ENCODE results near the gene RP9. TPM values are rescaled to one million over a fixed set of nuclear protein-coding genes. Genes with fewer than 3 reads are reported as not detected.
A peak's percentile ranks its signal among the peaks of the same experiment; 100 is the strongest.

Gene RP9
- total and polyA plus RNA-seq, 2 of the 4 experiments (the other 2 are of a cell fraction) = 9.5 to 18.1 TPM

DNA sequence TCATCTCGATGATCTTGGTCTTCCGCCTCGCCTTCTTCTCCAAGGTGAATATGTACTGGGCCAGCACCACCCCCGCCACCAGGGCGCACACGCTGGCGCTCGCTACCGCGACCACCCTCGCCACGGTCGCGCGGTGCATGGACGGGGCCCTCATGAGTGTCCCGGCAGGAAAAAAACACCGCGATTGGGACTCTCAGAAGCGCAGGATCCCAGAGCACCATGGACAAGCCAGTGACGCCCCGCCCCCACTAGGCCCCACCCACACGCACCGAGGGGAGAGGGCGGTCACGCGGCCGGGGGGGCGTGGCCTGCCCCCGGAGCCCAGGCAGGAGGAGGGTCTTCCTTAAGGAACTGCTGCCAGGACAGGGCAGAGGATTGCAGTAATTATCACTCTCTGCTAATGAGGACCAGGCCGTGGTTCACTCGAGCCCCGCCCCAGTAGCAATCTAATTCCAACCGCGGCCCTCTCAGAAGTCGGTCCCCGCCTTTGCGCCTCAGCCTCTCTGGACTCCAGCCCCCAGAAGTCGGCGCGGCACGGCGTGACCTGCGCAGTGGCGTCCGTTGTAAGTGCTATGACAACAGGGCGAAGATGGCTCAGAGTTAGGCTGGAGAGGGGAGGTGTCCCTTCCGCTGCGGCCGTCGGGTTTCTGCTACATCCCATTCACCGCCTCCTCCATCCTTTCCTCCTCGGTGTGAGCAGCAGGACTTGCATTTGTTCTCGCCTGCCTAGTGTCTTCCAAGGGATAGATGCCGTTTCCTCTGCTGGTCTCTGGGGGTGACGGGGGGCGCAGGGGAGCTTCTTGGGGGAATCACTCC lies 20.0 kb upstream of the RP9 start, which contains the start of gene BBS9:
Gene BBS9, plus strand, starts transcription at position 575 of the 816 bp plus-strand sequence. CDS start 16,689 bp downstream, outside the sequence.
- POLR2A ChIA-PET (ENCODE audit: unreplicated experiment) = interaction anchor here (0.9 kb wide), 1 partner anchor 10 kb away, joined by 3 read pairs; no protein-coding TSS in a partner anchor
- Histone ChIP-seq H4K8ac (ENCODE audit: low read depth in 2 of 2, low read length in 2 of 2) (peak within 1 kb of the TSS; percentile 14 to 92; a peak in 3 of 4 replicates), H3K79me1 (ENCODE audit: low read depth in 1 of 2, low read length in 2 of 2) (peaks cover 4 to 13% of the 10 kb centered on the region in 2 experiments; a peak in 3 of 4 replicates), H3K4me2 (ENCODE audit: low read depth, low read length) (peak within 1 kb of the TSS; percentile 80), H3K27ac (ENCODE audit: insufficient read depth, low read length) (peak within 1 kb of the TSS; percentile 82), H4K20me1 (ENCODE audit: insufficient read depth, low read length) (no peaks in the 10 kb centered on the region), H2AK9ac (replicated peaks; ENCODE audit: low read depth, low read length, poor library complexity) (peak within 1 kb of the TSS; percentile 66), H3K23ac (ENCODE audit: low read depth, low read length) (peak within 1 kb of the TSS; percentile 90), H2BK5ac (ENCODE audit: low read depth, low read length, poor library complexity, severe bottlenecking) (peak within 1 kb of the TSS; percentile 82), H4K91ac (ENCODE audit: insufficient read depth, low read depth, low read length) (peak within 1 kb of the TSS; percentile 75), H3K4me3 (ENCODE audit: insufficient read depth, low read depth, low read length) (peak within 1 kb of the TSS; percentile 67), H3K56ac (ENCODE audit: extremely low read depth, insufficient read depth, low read length) (peak within 1 kb of the TSS; percentile 55), H2BK15ac (ENCODE audit: low read depth, low read length) (peak within 1 kb of the TSS; percentile 33; the same call in 1 of the 3 replicates), H3K9ac (ENCODE audit: low read depth, low read length) (peak within 1 kb of the TSS; percentile 84), H3K9me1 (ENCODE audit: insufficient read depth, low read length) (no peaks in the 10 kb centered on the region), H4K5ac (ENCODE audit: low read depth, low read length) (peak within 1 kb of the TSS; percentile 77), H3K4me1 (ENCODE audit: control insufficient read depth, insufficient read depth, low read length) (no peaks in the 10 kb centered on the region), H2BK120ac (ENCODE audit: low read depth, low read length) (peak within 1 kb of the TSS; percentile 87), H3K27me3 (ENCODE audit: control insufficient read depth, insufficient read depth, low read length) (no peaks in the 10 kb centered on the region), H2BK20ac (ENCODE audit: low read depth, low read length) (peak within 1 kb of the TSS; percentile 52), H3K9me3 (ENCODE audit: control insufficient read depth, insufficient read depth, low read length) (no peaks in the 10 kb centered on the region), H3K36me3 (ENCODE audit: control insufficient read depth, insufficient read depth, low read length) (no peaks in the 10 kb centered on the region), H2AK5ac (ENCODE audit: low read depth, low read length) (no peak within 1 kb of the TSS; the same call in 1 of the 2 replicates), H2AFZ (replicated peaks; ENCODE audit: low read length, poor library complexity) (peak within 1 kb of the TSS; percentile 94), H3K18ac (ENCODE audit: low read depth, low read length) (peak within 1 kb of the TSS; percentile 81), H3K4ac (ENCODE audit: low read depth, low read length) (peak within 1 kb of the TSS; percentile 88), H3K14ac (replicated peaks; ENCODE audit: low read depth, low read length) (peak within 1 kb of the TSS; percentile 79)
- peak; percentile 99 for ATAC-seq (ENCODE audit: low read depth)
- DNase-seq = peak; percentile 90
- in situ Hi-C loops (cut with MboI; ENCODE audit: low sequenced_read_pairs) (no loop called here), intact Hi-C loops (cut with micrococcal nuclease) (no loop called here), dilution Hi-C loops (cut with HindIII; ENCODE audit: low sequenced_read_pairs, unreplicated experiment) (no loop called here)
- WGBS, 2 experiments (ENCODE audit: extremely low coverage in 2 of 2, insufficient read length in 1 of 2) = 0% methylated on average over 11 of the region's 57 CpGs; no CpG with 5 or more reads in 1 of the 2 experiments
- BruUV-seq (replicated peaks) = no TSS peak
- CTCF ChIA-PET = interaction anchor here (0.6 kb wide), 1 partner anchor 932 kb away, joined by 3 read pairs; no protein-coding TSS in a partner anchor
- TF ChIP-seq MAZ (IDR thresholded peaks at IDR 0.05; ENCODE audit: borderline replicate concordance, low read depth, low read length) = peak; percentile 70; the same call in 1 of the 2 replicates
- TF ChIP-seq, protein P1, sequence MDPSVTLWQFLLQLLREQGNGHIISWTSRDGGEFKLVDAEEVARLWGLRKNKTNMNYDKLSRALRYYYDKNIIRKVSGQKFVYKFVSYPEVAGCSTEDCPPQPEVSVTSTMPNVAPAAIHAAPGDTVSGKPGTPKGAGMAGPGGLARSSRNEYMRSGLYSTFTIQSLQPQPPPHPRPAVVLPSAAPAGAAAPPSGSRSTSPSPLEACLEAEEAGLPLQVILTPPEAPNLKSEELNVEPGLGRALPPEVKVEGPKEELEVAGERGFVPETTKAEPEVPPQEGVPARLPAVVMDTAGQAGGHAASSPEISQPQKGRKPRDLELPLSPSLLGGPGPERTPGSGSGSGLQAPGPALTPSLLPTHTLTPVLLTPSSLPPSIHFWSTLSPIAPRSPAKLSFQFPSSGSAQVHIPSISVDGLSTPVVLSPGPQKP (IDR thresholded peaks at IDR 0.05; ENCODE audit: borderline replicate concordance, low read depth, low read length) = no peak
- TF ChIP-seq, protein P2, sequence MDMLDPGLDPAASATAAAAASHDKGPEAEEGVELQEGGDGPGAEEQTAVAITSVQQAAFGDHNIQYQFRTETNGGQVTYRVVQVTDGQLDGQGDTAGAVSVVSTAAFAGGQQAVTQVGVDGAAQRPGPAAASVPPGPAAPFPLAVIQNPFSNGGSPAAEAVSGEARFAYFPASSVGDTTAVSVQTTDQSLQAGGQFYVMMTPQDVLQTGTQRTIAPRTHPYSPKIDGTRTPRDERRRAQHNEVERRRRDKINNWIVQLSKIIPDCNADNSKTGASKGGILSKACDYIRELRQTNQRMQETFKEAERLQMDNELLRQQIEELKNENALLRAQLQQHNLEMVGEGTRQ (IDR thresholded peaks at IDR 0.05; ENCODE audit: low read depth, low read length) = peak; percentile 76
- TF ChIP-seq MXI1 (IDR thresholded peaks at IDR 0.05; ENCODE audit: borderline replicate concordance, low read depth, low read length) = peak; percentile 35; the same call in 1 of the 2 replicates
- 0 out of 2 replicates have a peak, but pooled peaks have one; percentile 9 for TF ChIP-seq BHLHE40 (IDR thresholded peaks at IDR 0.05; ENCODE audit: low read depth, low read length)
